Left lobe of liver (tissue), 2 donors: ENCODE data around the gene GNB2. TPM values are rescaled to one million over a fixed set of nuclear protein-coding genes. Genes with fewer than 3 reads are reported as not detected.

Experiments used
- ATAC-seq: fragments of 200-7000 bp; cut with Tn5 transposase; one replicate; pipeline ENCODE4 v1.9.1; 2020; ENCODE audit warnings: mild to moderate bottlenecking, moderate library complexity
- DNase-seq: peaks from one replicate; pipeline ENCODE4 v3.0.0-alpha.2; 2020; ENCODE audit warnings: low spot score
- total RNA-seq: library from RNA; stranded (reverse); gene quantifications from one replicate; pipeline ENCODE4 v1.2.1, GENCODE V29; 2021
- donor health status: DM: no; HTN: no; CAD: no; lungs with moderate emphysema.
- donor health status: DM: no; HTN: yes; CAD: no.

Gene GNB2
- 80.9 TPM for total RNA-seq

DNA sequence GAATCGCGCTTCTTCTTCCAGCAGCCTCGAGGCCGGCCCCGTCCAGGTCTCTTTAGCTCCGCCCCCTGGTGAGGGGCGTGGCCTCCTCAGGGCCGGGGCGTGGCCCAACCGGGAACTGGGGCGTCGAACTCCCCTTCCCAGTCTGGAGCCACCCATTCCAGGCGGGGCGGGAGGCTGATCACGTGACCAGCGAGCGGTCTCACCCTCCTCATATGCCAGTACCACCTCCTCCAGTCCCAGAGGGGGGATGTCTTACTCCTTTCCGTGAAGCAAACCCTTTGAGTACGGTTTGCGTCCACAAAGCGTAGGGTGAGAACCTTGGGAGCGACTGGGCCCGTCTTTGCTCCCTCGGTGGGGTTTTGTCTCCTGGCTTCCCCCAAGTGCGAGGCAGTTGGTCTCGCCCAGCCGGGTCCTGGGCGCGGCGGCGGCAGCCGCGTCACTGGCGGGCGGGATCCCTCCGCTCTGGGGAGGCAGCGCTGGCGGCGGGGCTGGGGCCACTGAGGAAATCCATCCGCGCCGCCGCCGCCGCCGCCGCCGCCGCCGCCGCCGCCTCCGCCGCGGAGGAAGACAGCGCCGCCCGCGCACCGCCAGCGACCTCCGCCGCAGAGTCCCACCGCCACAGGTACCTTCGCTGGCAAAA is at the start of gene GNB2:
GNB2 (plus strand) TSS at position 439 of the 640 bp plus-strand sequence. CDS start 2,526 bp downstream, outside the sequence.
- DNase-seq (peak; percentile 100), ATAC-seq (peak; percentile 79)

DNA sequence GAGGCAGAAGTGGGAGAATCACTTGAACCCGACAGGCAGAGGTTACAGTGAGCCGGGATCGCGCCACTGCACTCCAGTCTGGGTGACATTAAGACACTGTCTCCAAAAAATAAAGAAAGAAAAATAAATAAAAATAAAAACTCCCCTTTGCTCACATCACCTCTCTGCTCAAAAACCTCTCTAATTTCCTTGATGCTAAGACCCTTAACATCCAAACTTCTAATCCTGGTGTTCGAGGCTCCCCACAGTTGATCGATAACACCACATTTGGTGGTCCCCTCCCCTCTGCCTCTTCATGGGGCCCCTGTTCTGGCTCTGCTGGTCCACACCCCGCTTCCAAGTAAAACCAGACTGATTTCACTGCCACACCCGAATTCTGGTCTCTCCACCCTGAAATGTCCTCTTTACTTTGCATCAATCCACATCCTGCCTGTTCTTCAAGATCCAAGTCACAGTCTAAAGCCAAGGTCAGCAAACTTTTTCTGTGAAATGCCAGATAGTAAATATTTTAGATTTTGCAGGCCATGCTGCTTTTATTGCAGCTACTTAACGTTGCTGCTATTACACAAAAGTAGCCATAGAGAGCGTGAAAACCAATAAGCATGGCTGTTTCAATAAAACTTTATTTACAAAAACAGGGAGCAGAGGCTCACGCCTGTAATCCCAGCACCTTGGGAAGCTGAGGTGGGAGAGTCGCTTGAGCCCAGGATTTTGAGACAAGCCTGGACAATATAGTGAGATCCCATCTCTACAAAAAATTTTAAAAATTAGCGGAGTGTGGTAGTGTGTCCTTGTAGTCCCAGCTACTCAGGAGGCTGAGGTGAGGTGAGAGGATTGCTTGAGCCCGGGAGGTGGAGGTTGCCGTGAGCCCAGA is 49.4 kb upstream of the GNB2 start:
- DNase-seq (no peak), ATAC-seq (no peak)

DNA sequence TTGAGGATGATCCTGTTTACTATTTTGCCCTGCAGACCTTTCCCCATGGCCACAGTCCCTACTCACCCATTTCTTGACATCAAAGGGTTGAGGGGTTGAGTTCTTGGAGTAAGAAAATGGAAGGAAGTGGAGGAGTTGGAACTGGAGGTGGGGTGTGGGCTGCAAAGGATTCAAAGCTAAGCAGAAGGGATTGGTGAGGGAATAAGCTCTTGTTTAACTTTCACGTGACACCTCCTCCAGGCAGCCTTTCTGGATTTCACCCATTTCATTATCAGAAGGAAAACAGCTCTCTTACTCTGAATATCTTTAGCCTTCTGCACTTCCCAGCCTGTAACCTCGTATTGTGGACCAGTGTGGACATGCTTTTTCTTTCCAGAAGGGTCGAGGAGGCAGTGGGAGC is 47.5 kb upstream of the GNB2 start:
- DNase-seq (no peak), ATAC-seq (no peak)

DNA sequence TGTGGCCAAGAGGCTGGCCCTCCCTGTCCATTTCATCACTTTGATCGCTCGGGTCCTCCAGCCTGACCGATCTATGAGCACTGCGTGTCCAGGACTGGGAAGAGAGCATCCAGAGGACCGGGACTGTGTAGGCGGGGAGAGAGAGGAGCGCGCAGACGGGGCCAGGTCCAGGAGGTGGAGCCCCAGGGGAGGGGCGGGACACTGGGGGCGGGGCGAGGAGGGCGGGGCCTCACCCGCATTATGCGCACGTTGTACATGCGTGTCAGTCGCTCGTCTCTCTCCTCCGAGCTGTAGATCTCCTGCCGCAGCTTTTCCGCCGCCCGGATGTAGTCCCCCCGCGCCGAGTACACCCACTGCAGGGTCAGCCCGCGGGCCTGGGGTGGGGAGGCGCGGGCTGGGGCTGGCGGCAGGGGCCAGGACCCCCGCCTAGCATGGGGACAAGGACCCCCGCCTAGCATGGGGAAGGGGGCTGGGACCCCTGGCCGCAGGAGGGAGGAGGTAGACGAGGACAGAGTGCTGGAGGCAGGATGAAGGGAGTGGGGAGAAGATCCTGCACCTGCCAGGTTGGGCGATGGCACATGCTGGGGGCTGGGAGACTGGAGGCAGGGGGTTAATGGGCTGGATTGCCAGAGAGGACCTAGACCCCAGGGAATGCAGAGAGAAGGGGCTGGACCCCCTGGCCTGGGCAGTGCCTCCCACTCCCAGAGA is 46.9 kb upstream of the GNB2 start:
- peak; percentile 93 for DNase-seq
- ATAC-seq: peak; percentile 86

DNA sequence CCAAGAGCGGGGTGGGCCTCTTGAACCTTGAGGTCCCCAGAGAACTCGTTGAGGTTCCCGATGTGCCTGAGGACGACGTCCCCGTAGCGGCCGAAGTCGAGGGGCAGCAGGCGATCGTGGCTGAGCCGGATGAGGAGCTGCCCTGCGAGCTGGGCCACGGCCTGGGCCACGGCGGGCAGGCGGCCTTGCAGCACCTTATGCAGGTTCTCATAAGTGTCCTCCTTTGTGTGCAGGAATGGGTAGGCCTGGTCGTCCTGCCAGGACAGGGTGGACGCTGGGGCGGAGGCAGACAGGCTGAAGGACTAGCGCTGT is 46.3 kb upstream of the GNB2 start:
- ATAC-seq (peak; percentile 20), DNase-seq (no peak)

DNA sequence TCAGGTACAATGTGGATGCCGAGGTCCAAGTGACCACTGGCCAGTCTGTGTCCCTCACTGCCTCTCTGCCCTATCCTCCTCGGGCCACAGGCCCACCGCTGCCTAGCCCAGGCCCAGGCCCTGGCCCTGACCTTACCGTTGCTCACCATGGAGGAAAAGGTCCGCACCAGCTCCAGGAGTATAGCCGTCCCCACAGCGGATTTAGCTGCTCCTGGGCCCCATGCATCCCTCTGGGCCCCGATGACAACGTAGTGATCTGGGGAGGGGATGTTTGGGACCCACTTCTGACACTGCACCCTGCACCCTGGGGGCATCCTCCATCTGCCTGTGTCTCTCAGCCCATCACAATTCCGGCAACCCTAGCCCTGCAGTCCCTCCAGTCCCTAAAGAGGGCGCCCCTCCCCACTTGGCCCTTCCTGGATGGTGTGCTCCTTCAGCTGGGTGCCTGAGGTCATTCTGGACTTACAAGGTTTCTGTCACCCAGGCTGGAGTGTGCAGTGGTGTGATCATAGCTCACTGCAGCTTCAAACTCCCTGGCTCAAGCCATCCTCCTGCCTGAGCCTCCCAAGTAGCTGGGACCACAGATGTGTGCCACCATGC is 44.3 kb upstream of the GNB2 start:
- DNase-seq: no peak
- ATAC-seq: no peak

DNA sequence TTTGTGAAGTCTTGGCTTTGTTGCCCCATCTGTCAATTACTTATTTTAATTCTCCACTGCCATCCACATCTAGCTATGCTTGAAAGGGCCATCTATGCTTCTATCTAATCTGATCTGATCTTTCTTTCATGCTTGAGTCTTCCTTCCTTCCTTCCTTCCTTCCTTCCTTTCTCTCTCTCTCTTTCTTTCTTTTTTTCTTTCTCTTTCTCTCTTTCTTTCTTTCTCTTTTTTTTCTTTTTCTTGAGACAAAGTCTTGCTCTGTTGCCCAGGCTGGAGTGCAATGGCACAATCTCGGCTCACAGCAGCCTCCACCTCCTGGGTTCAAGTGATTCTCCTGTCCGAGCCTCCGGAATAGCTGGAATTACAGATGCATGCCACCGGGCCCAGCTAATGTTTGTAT is 43.5 kb upstream of the GNB2 start:
- no peak for DNase-seq
- ATAC-seq: no peak

DNA sequence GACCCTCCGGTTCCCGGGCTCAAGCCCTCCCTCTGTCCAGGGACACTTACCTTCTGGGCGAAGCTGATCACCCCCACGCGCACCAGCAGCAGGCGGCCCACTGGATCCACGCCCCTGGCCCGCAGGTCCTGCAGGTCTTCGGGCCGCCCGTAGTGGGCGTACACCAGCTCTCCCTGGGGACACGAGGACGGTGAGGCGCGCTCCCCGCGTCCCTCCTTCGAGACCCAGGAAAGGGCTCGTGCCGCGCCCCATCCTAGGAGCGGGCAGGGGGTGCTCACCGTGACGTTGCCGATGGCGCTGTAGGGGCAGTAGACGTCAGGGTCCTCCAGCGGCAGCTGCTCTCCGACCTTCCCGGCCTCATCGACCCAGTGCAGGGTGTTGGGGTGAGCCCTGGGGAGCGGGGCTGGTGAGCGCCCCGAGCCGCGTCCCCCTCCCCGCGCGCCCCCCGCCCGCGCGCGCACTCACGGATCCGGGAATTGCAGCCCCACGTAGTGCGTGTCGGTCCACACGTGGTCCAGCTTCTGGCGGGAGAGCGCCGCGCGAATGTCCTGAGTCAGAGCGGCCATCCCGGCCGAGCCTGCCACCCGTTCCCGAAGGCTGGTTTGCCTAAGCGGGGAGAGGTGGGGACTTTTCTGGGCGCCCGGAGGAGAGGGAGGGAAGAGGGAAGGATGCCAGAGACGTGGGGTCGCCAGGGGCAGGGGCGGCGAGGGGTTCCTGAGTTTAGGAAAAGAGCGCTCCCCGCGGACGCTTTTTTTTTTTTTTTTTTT is 40.4 kb upstream of the GNB2 start:
- DNase-seq (no peak), ATAC-seq (peak; percentile 9)

DNA sequence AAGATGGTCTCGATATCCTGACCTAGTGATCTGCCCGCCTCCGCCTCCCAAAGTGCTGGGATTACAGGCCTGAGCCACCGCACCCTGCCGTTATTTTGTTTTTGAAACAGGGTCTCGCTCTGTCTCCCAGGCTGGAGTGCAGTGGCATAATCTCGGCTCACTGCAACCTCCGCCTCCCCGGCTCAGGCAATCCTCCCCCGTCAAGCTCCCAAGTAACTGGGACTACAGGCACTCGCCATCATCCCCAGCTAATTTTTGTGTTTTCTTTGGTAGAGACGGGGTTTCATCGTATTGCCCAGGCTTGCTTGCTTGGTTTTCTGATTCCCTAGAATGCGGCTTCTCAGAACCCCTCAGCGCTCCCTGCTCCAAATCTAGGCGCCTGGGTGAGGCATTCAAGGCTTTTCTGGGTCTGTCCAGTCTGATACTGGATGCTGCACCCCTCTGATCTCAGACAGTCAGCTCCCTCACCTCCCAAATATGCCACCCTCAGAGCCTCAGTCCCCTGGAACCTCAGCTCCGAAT is 33.5 kb upstream of the GNB2 start:
- ATAC-seq (no peak), DNase-seq (no peak)

DNA sequence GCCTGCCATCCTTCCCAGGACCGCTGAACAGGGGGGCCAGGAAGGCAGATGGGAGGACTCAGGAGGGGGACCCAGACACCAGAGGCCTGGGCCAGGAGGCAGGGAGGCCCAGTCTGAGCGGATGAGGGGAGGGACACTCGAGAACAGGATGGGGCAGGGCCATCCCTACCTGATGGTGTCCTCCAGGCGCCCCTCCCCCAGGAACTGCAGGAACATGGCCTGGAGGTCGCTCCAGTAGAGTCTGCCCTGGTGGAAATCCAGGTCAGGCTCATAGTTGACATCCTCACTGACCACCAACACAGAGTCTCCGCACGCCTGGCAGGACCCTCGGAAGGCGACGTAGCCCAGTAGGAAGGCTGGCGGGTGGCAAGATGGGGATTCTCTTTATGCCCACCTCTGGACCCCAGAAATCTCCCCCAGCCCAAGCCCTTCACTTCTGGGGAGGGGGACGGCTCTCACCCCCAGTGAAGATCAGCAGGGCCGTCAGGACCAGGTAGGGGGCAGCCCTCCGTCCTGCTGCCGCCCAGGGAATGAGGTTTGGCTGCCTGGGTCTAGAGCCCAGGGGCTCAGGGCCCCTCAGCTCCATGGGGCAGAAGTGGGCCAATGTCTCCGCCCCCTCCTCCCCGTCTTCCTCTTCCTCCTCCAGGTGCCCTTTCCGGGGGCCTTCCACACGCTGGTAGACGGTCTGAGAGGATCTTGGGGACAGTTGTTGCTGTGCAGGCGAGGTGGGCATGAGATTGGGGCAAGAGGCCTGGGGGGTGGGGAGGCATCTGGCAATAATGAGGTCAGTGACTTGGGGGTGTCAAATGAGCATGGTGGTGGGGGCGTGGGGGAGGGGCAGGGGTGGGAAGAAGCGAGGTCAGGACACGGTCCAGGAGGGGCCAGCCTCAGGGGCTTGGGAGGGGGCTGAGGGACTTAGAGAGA is 32.8 kb upstream of the GNB2 start:
- DNase-seq (no peak), ATAC-seq (peak; percentile 46)

DNA sequence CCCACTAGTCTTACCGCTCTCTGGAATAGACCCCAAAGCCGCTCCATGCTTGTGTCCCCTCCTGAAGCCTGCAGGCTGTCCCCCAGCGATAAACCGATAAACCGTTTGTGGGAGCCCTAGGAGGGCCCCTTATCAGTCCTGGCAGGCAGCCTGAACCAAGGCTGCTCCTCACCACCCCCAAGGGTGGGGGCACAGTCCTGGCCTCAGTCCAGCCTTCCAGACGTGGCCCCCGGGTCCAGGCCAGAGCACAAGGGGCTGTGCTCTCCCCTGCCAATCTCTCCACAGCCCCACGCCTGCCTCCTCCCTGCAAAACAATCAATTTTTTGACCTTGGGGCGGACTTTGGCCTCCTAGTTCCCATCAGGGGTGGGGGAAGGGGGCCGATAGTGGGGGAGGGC is 32.1 kb upstream of the GNB2 start, which contains the start of gene TFR2:
TFR2 (minus strand) TSS at position 90 of the 397 bp plus-strand sequence; CDS start at position 47, 43 bp downstream.
- DNase-seq (peak; percentile 83), ATAC-seq (peak; percentile 75)

DNA sequence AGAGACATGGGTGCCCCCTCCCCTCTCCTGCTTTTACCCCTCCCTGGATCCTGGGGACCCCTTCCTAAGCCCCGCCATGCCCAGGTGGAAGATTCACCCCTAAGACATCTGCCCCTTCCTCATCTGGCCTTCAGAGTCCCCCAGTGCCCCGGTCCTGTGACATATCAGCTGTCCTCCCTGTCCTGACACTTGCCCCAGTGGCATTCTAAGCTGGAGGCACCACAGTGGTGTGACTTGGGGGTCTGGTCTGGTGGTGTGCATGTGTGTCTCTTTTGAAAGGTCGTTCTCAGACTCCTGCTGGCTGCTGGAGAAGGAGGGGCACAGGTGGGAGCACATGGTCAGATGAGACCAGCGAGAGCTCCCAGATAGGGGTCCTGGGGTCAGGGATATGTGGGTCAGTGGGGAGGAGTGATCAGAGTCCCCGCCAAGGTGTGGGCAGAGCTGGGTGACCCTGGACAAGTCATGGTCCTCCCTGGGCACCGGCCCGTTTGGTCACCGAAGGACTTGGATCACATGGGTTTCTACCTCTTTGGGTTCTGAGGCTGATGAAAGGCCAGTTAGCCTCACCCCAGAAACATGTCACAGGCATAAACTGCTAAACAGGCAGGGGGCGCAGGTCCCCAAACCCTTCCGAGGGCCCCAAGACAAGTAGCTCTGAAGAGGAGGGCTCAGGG is 31.5 kb upstream of the GNB2 start:
- ATAC-seq (peak; percentile 49), DNase-seq (no peak)

DNA sequence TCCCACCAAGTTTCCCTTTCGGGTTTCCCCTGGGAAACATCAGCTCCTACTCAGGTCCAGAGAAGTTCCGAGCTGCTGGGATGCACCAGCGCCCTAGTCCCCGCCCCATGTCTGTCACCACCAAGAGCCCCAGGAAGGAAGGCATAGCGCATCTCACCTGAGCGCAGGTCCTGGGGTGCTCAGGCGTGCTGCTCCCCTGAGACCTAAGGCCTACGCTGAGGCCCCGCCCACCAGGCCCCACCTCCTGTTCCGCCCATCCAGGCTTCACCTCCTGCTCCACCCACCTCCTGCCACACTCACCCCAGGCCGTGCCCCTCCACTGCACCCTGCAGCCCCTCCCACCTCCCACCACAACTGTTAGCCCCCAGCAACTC is 31.0 kb upstream of the GNB2 start:
- DNase-seq (peak; percentile 90), ATAC-seq (peak; percentile 86)

DNA sequence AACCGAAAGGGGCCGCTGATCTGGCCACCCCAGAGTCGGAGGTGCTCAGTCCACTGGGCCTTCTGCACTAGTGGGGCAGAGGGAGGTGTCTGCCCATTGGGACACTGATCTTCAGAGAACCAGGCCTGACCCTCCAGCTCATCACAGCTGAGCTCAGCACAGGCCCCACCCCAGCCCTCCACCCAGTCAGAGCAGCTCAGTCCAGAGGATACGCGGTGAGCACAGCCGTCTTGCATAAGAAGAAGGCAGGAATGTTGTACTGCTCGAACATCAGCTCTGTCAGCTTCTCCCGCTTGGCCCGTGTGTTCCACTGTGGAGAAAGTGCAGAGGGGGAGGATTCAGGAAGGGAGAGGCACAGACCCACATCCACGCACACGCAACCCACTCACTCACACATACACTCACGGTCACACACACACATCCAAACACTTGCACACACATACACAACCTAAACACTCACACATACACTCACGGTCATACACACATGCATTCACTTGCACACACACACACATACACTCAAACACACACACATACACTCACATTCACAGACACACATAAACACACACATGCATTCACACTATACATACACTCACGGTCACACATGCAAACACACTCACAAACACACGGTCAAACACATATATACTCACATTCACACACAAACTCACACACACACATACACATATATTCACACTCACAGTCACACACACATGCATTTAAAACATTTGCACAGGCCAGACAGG is 23.5 kb upstream of the GNB2 start:
- no peak for ATAC-seq
- no peak for DNase-seq

DNA sequence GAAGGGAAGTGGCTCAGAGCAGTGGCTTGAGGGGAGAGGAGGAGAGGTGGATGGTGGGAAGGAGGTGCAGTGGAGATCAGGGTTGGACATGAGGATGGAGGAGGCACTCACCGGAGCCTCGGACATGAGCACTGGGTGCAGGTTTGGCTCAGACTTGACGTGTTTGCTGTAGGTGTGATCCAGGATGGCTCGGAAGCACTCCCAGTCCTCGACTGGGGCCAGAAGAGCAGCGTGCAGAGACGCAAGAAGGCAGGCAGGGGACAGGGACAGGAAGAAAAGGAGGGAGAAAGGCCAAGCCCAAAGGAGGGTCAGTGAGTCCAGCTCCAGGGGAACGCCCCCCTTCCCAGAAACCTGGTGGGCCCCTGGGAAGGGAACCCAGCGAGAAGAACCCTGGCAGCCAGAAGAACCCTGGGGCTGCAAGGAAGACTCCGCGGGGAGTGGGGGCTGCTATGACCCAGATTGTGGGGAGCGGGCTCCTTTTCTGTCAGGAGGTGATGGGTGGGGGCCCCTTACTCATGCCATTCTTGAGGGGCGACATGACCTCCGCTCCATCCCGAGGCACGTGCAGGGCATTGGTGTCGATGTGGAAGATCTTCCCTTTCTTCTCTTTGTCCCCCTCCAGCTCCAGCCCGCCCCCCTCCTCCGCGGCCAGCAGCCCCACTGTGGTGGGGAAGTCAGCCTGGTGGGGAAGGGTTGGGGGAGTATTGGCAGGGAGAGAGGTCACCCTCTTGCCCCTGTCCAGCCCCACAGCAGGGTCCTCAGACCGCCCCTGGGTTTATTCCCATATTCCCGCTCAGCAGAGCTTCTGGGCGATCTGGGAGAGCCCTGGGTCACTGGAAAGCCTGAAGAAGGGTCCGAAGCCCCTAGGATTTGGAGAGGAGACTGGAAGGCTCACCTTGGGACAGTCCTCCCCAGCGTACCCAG is 18.4 kb upstream of the GNB2 start:
- no peak for ATAC-seq
- no peak for DNase-seq

DNA sequence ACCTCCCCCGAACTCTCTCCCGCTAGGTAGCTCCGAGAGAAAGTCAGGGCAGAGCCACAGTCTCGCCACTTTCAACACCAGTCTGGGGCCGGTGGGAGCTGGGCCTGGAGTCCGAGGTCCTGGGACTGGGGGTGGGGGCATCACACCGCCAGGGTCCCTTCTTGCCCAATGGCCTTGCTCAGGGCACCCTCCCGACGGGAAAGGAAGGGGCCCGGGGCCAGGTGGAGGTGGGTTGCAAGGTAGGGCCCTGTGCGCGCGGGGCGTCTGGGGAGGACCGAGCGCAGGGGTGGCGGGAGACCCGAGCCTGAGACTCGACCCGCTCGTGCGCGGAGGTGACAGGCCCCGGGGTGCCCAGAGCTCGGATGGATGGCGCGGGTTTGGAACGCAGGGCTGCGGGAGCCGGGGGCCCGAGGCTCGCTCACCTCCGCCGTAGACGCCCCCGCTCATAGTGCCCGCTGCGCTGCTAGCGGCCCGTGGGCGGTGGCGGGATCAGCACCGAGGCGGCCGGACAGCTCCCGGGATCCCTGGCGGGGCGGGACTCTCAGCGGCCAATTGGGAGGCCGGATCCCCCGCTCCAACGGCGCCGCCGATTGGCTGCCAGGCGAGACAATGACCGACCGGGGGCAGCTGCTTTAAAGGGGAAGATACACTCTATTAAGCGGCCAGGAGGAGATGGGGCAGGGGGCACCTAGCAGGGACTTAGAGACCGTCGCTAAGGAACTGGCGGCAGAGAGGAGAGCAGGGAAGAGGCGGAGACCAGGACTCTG is 17.4 kb upstream of the GNB2 start, which contains the start of gene ACTL6B:
ACTL6B (minus strand) TSS at position 541 of the 767 bp plus-strand sequence; CDS start at position 447, 94 bp downstream.
- DNase-seq (no peak), ATAC-seq (peak; percentile 92)
